ENCODE results near the gene ATF1. TPM values are rescaled to one million over a fixed set of nuclear protein-coding genes. Genes with fewer than 3 reads are reported as not detected.

ATF1 gene
- total and polyA plus RNA-seq, 10 of the 15 experiments (the other 5 are each of a cell fraction or from before 2014, with no cell fraction given) = 15.4 to 92.0 (median 33.6) TPM

- no peak for DNase-seq (ENCODE audit: low read depth, low spot score)
- ChIA-PET RAD21 (ENCODE audit: unreplicated experiment) (no interaction called here), POLR2A (interaction anchor here (0.6 to 0.7 kb wide), 4 partner anchors 184 to 1254 kb away, joined by 3 to 4 read pairs (median 4); no protein-coding TSS in a partner anchor), CTCF (interaction anchor here (1.2 to 3.8 kb wide), 2 partner anchors 13 to 210 kb away, joined by 3 to 17 read pairs; no protein-coding TSS in a partner anchor), SMC1A (ENCODE audit: uncharacterized antibody, unreplicated experiment) (no interaction called here)
- WGBS (ENCODE audit: insufficient coverage, insufficient replicate concordance, low lambda C conversion rate, missing lambda C conversion rate) = 94% methylated on average over 8 of the region's 8 CpGs
- in situ Hi-C loops (cut with MboI) = no loop called here
- no peaks in the 10 kb centered on the region; a peak in 1 of 4 replicates for H3K36me3 ChIP-seq (ENCODE audit: control insufficient read depth in 2 of 2, insufficient read depth in 2 of 2, low read length in 1 of 2)
- H3K9ac ChIP-seq (ENCODE audit: control insufficient read depth, insufficient read depth, low read length) = no peak overlapping the region
- no peaks in the 10 kb centered on the region for H3K27me3 ChIP-seq (replicated peaks in 1 of 2; ENCODE audit: control insufficient read depth in 2 of 2, insufficient read depth in 2 of 2, low read length in 1 of 2)
- no peak for ATAC-seq
- no peak overlapping the region for H3K4me3 ChIP-seq
- H3K4me1 ChIP-seq (ENCODE audit: control insufficient read depth, insufficient read depth, low read length) = no peaks in the 10 kb centered on the region
- FAIRE-seq = no peak
- H4K20me1 ChIP-seq (ENCODE audit: control insufficient read depth, insufficient read depth) = no peaks in the 10 kb centered on the region
- H3K79me2 ChIP-seq (ENCODE audit: control insufficient read depth, insufficient read depth, low read length) = peaks cover 12% of the 10 kb centered on the region
- no peak overlapping the region for H3K4me2 ChIP-seq (ENCODE audit: control insufficient read depth, insufficient read depth)
- BruUV-seq (replicated peaks) = no TSS peak
- no peak overlapping the region for H3K27ac ChIP-seq (ENCODE audit: control insufficient read depth, insufficient read depth)
- H3K9me3 ChIP-seq (replicated peaks; ENCODE audit: control insufficient read depth, insufficient read depth, low read length) = no peaks in the 10 kb centered on the region
- intact Hi-C loops (cut with micrococcal nuclease; ENCODE audit: unreplicated experiment) = no loop called here
- no peak overlapping the region for H2AFZ ChIP-seq (ENCODE audit: control insufficient read depth, low read depth, low read length)
- TF ChIP-seq RBBP5 (conservative IDR thresholded peaks at IDR 0.05) (no peak), CEBPB (IDR thresholded peaks at IDR 0.05; ENCODE audit: borderline replicate concordance in 1 of 2, low read depth in 2 of 2, low read length in 2 of 2) (no peak), E2F4 (IDR thresholded peaks at IDR 0.05; ENCODE audit: low read depth, low read length) (no peak), CEBPZ (IDR thresholded peaks at IDR 0.05; ENCODE audit: low read depth, low read length) (no peak), PML (IDR thresholded peaks at IDR 0.05; ENCODE audit: low read length) (no peak), ZNF207 (IDR thresholded peaks at IDR 0.05; ENCODE audit: borderline replicate concordance) (no peak), BMI1 (IDR thresholded peaks at IDR 0.05; ENCODE audit: borderline replicate concordance) (no peak), ZBTB4 (CRISPR knock-in tag; IDR thresholded peaks at IDR 0.05) (no peak), WRNIP1 (IDR thresholded peaks at IDR 0.05; ENCODE audit: borderline replicate concordance, low read depth, low read length) (no peak), GATAD2B (conservative IDR thresholded peaks at IDR 0.05; ENCODE audit: low read depth) (no peak), ASH2L (IDR thresholded peaks at IDR 0.05; ENCODE audit: borderline replicate concordance, low read depth) (no peak), HSF1 (IDR thresholded peaks at IDR 0.05; ENCODE audit: low read depth, low read length) (no peak)
Measured at GRCh38 chr12:50778663-50779590, 15.0 kb downstream of the ATF1 start.

Measured in GM12878 (cell line).